Non-pigmented ciliary epithelial cell (primary cell): ENCODE data around the gene ATF7IP.

Experiments
- DNase-seq: peaks from one replicate; pipeline ENCODE4 v3.0.0-alpha.2; 2010; ENCODE audit warnings: low read depth

The ATF7IP gene

GRCh38 chr12:14505626-14506596 is 140.4 kb downstream of the ATF7IP start:
- no peak for DNase-seq

- no peak for DNase-seq
Observed at GRCh38 chr12:14510574-14510973, 145.1 kb downstream of the ATF7IP start.

GRCh38 chr12:14514154-14514842 is 148.8 kb downstream of the ATF7IP start:
- no peak for DNase-seq

- DNase-seq = no peak
Observed at GRCh38 chr12:14514946-14515345, 149.5 kb downstream of the ATF7IP start.

GRCh38 chr12:14521822-14522221 is 156.3 kb downstream of the ATF7IP start:
- DNase-seq = no peak

GRCh38 chr12:14525964-14526363 is 160.5 kb downstream of the ATF7IP start:
- DNase-seq = no peak

GRCh38 chr12:14532152-14532551 is 166.7 kb downstream of the ATF7IP start:
- no peak for DNase-seq

- no peak for DNase-seq
Observed at GRCh38 chr12:14537088-14537487, 171.6 kb downstream of the ATF7IP start.

GRCh38 chr12:14540801-14541462 is 175.4 kb downstream of the ATF7IP start:
- DNase-seq = no peak

GRCh38 chr12:14545144-14546124 is 180.0 kb downstream of the ATF7IP start:
- DNase-seq = no peak

GRCh38 chr12:14547571-14547970 is 182.1 kb downstream of the ATF7IP start:
- DNase-seq = no peak

- DNase-seq = no peak
Observed at GRCh38 chr12:14548609-14549008, 183.1 kb downstream of the ATF7IP start.
